Measurements from ENCODE around the gene SRMS. TPM values are rescaled to one million over a fixed set of nuclear protein-coding genes. Genes with fewer than 3 reads are reported as not detected.

Gene SRMS
- total RNA-seq, 1 experiment from 2014 or later: 3.2 TPM

DNA sequence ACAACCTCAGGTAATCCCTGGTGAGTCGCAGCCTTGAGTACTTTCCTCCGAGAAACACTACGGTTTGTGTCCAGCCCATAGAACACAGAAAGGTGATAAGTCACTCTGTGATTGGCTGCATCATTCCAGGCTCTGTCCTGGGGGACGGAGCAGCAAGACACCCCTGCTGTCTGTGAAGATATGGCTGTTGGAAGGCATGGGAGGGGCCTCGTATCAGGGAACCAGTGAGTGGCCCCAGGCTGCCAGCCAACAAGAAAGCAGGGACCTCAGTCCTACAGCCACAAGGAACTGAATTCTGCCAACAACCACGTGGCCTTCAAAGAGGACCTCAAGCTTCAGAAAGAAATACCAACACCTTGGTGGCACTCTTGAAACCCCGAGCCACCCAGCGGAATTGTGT is 42.3 kb downstream of the SRMS start:
- ChIA-PET RAD21 (ENCODE audit: low non-redundant PET in 1 of 2, low total read pairs in 2 of 2, uncharacterized antibody in 2 of 2, unreplicated experiment in 2 of 2) (no interaction called here), CTCF (no interaction called here), POLR2A (no interaction called here)
- Histone ChIP-seq H3K9me3 (ENCODE audit: control insufficient read depth in 1 of 2, insufficient read depth in 1 of 2, low read depth in 1 of 2, low read length in 2 of 2) (no peaks in the 10 kb centered on the region; a peak in 1 of 4 replicates), H2AFZ (ENCODE audit: low read depth, low read length, poor library complexity, severe bottlenecking) (no peak overlapping the region), H3K4me3 (replicated peaks in 1 of 2; ENCODE audit: low read depth in 1 of 2, low read length in 2 of 2) (no peak overlapping the region), H3K4me1 (ENCODE audit: control insufficient read depth in 1 of 2, insufficient read depth in 2 of 2, low read length in 2 of 2) (peaks cover 6 to 12% of the 10 kb centered on the region in 2 experiments; a peak in 3 of 4 replicates), H3K4me2 (ENCODE audit: low read length) (no peak overlapping the region), H3K27me3 (ENCODE audit: insufficient read depth, low read length) (no peaks in the 10 kb centered on the region), H3K9me2 (ENCODE audit: insufficient read depth) (no peaks in the 10 kb centered on the region), H3K79me2 (ENCODE audit: insufficient read depth, low read length) (no peaks in the 10 kb centered on the region), H4K20me1 (ENCODE audit: insufficient read depth) (no peaks in the 10 kb centered on the region), H3K36me3 (ENCODE audit: control insufficient read depth in 1 of 2, insufficient read depth in 2 of 2, low read length in 2 of 2) (no peaks in the 10 kb centered on the region), H3K27ac (ENCODE audit: low read depth, low read length) (no peak overlapping the region), H3K9ac (ENCODE audit: low read length) (no peak overlapping the region)
- TF ChIP-seq POLR2A (IDR thresholded peaks at IDR 0.05; ENCODE audit: borderline replicate concordance, extremely low read depth, insufficient read depth, insufficient read length): no peak
- no peak for TF ChIP-seq JUND (IDR thresholded peaks at IDR 0.05)
- no peak for TF ChIP-seq ELF1 (IDR thresholded peaks at IDR 0.05; ENCODE audit: borderline replicate concordance, low read depth)
- TF ChIP-seq, protein P1, sequence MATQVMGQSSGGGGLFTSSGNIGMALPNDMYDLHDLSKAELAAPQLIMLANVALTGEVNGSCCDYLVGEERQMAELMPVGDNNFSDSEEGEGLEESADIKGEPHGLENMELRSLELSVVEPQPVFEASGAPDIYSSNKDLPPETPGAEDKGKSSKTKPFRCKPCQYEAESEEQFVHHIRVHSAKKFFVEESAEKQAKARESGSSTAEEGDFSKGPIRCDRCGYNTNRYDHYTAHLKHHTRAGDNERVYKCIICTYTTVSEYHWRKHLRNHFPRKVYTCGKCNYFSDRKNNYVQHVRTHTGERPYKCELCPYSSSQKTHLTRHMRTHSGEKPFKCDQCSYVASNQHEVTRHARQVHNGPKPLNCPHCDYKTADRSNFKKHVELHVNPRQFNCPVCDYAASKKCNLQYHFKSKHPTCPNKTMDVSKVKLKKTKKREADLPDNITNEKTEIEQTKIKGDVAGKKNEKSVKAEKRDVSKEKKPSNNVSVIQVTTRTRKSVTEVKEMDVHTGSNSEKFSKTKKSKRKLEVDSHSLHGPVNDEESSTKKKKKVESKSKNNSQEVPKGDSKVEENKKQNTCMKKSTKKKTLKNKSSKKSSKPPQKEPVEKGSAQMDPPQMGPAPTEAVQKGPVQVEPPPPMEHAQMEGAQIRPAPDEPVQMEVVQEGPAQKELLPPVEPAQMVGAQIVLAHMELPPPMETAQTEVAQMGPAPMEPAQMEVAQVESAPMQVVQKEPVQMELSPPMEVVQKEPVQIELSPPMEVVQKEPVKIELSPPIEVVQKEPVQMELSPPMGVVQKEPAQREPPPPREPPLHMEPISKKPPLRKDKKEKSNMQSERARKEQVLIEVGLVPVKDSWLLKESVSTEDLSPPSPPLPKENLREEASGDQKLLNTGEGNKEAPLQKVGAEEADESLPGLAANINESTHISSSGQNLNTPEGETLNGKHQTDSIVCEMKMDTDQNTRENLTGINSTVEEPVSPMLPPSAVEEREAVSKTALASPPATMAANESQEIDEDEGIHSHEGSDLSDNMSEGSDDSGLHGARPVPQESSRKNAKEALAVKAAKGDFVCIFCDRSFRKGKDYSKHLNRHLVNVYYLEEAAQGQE (IDR thresholded peaks at IDR 0.05; ENCODE audit: low read depth): no peak
- TF ChIP-seq EZH2 (IDR thresholded peaks at IDR 0.05): no peak
- no peak for TF ChIP-seq CEBPB (IDR thresholded peaks at IDR 0.05; ENCODE audit: low read depth)
- TF ChIP-seq, protein P2, sequence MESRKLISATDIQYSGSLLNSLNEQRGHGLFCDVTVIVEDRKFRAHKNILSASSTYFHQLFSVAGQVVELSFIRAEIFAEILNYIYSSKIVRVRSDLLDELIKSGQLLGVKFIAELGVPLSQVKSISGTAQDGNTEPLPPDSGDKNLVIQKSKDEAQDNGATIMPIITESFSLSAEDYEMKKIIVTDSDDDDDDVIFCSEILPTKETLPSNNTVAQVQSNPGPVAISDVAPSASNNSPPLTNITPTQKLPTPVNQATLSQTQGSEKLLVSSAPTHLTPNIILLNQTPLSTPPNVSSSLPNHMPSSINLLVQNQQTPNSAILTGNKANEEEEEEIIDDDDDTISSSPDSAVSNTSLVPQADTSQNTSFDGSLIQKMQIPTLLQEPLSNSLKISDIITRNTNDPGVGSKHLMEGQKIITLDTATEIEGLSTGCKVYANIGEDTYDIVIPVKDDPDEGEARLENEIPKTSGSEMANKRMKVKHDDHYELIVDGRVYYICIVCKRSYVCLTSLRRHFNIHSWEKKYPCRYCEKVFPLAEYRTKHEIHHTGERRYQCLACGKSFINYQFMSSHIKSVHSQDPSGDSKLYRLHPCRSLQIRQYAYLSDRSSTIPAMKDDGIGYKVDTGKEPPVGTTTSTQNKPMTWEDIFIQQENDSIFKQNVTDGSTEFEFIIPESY (IDR thresholded peaks at IDR 0.05; ENCODE audit: extremely low read depth, insufficient replicate concordance, low read length): no peak
- no peak for TF ChIP-seq ZFX (IDR thresholded peaks at IDR 0.05)
- TF ChIP-seq CBX3 (IDR thresholded peaks at IDR 0.05; ENCODE audit: low read depth): no peak
- TF ChIP-seq SRF (IDR thresholded peaks at IDR 0.05; ENCODE audit: low read depth): no peak
- TF ChIP-seq CTCF (IDR thresholded peaks at IDR 0.05 in 2 of 3, conservative IDR thresholded peaks at IDR 0.05 in 1 of 3; ENCODE audit: borderline replicate concordance in 1 of 3, insufficient read depth in 1 of 3, low read depth in 2 of 3, low read length in 2 of 3): no peak
- TF ChIP-seq FOSL1 (IDR thresholded peaks at IDR 0.05; ENCODE audit: low read depth): no peak
- TF ChIP-seq EZH2phosphoT487 (IDR thresholded peaks at IDR 0.05; ENCODE audit: borderline replicate concordance): no peak
- TF ChIP-seq EGR1 (IDR thresholded peaks at IDR 0.05; ENCODE audit: low read depth): no peak
- TF ChIP-seq ZNF274 (IDR thresholded peaks at IDR 0.05; ENCODE audit: low read depth, low read length): no peak
- no peak for TF ChIP-seq SIN3A (IDR thresholded peaks at IDR 0.05; ENCODE audit: low read depth)
- TF ChIP-seq TCF7L2 (IDR thresholded peaks at IDR 0.05; ENCODE audit: borderline replicate concordance, extremely low read depth, insufficient read depth, insufficient read length): no peak
- TF ChIP-seq, protein P3, sequence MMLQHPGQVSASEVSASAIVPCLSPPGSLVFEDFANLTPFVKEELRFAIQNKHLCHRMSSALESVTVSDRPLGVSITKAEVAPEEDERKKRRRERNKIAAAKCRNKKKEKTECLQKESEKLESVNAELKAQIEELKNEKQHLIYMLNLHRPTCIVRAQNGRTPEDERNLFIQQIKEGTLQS (IDR thresholded peaks at IDR 0.05): no peak
- TF ChIP-seq MAX (IDR thresholded peaks at IDR 0.05): no peak
- no peak for TF ChIP-seq POLR2AphosphoS5 (IDR thresholded peaks at IDR 0.05; ENCODE audit: low read depth, low read length)
- no peak for DNase-seq (ENCODE audit: low read depth, low spot score)
- BruUV-seq (replicated peaks): no TSS peak
- ATAC-seq: no peak
- intact Hi-C loops (cut with micrococcal nuclease): no loop called here
